Neural crest cell (in vitro differentiated cells): ENCODE data around the gene RXYLT1. TPM values are rescaled to one million over a fixed set of nuclear protein-coding genes. Genes with fewer than 3 reads are reported as not detected.
A peak's percentile ranks its signal among the peaks of the same experiment; 100 is the strongest.

Experiments
- DNase-seq: peaks from one replicate; pipeline ENCODE4 v3.0.0; 2021; ENCODE audit warnings: low read depth, mixed read lengths, low spot score
- H3K27ac Mint-ChIP-seq: one replicate; pipeline ENCODE4 v1.8.0; 2021; ENCODE audit warnings: mild to moderate bottlenecking, mixed read lengths; ENCODE audit not compliant: unreplicated experiment
- H3K27me3 Mint-ChIP-seq: 2 replicates; pipeline ENCODE4 v1.8.0; 2021; ENCODE audit warnings: low read depth, mild to moderate bottlenecking, mixed read lengths
- H3K36me3 Mint-ChIP-seq: 2 replicates; pipeline ENCODE4 v1.8.0; 2021; ENCODE audit warnings: low read depth, mild to moderate bottlenecking, mixed read lengths
- H3K4me1 Mint-ChIP-seq: 2 replicates; pipeline ENCODE4 v1.8.0; 2021; ENCODE audit warnings: mixed read lengths
- H3K4me3 Mint-ChIP-seq: one replicate; pipeline ENCODE4 v1.8.0; 2021; ENCODE audit warnings: mild to moderate bottlenecking, mixed read lengths
- H3K9me3 Mint-ChIP-seq: 2 replicates; pipeline ENCODE4 v1.8.0; 2021; ENCODE audit warnings: mixed read lengths
- CTCF ChIP-seq: fragments of 200-600 bp; sonication (generic); conservative IDR thresholded peaks from 2 replicates; pipeline ENCODE4 v1.5.0; 2021; ENCODE audit warnings: antibody characterized with exemption, mild to moderate bottlenecking
- total RNA-seq: library from RNA; stranded (reverse); gene quantifications from 2 replicates; pipeline ENCODE4 v1.2.1, GENCODE V29; 2021

The RXYLT1 gene
- total RNA-seq, 1 donor from 2014 or later = 20.8 TPM

- TF ChIP-seq CTCF = no peak
- Mint-ChIP-seq H3K4me1 (peaks cover 38% of the 10 kb centered on the region), H3K9me3 (no peaks in the 10 kb centered on the region), H3K36me3 (no peaks in the 10 kb centered on the region), H3K27me3 (no peaks in the 10 kb centered on the region), H3K27ac (peak within 1 kb of the TSS; percentile 100), H3K4me3 (peak within 1 kb of the TSS; percentile 100)
- peak; percentile 48 for DNase-seq
Measured at GRCh38 chr12:63844391-63845341, 65.0 kb downstream of the RXYLT1 start, which contains the start of gene SRGAP1. Gene SRGAP1 (plus strand): TSS chr12:63844700. CDS start chr12:63844817, 117 bp downstream.

GRCh38 chr12:63845726-63846125 lies 66.0 kb downstream of the RXYLT1 start:
- TF ChIP-seq CTCF = no peak
- peaks cover 38% of the 10 kb centered on the region for H3K4me1 Mint-ChIP-seq
- H3K4me3 Mint-ChIP-seq = peak overlapping the region; percentile 100
- H3K27ac Mint-ChIP-seq = no peak overlapping the region
- no peaks in the 10 kb centered on the region for H3K27me3 Mint-ChIP-seq
- no peaks in the 10 kb centered on the region for H3K36me3 Mint-ChIP-seq
- H3K9me3 Mint-ChIP-seq = no peaks in the 10 kb centered on the region
- DNase-seq = no peak

- TF ChIP-seq CTCF = peak; percentile 20
- no peaks in the 10 kb centered on the region for H3K36me3 Mint-ChIP-seq
- DNase-seq = no peak
- peaks cover 38% of the 10 kb centered on the region for H3K4me1 Mint-ChIP-seq
- no peaks in the 10 kb centered on the region for H3K27me3 Mint-ChIP-seq
- peak overlapping the region; percentile 100 for H3K4me3 Mint-ChIP-seq
- H3K9me3 Mint-ChIP-seq = no peaks in the 10 kb centered on the region
- no peak overlapping the region for H3K27ac Mint-ChIP-seq
Measured at GRCh38 chr12:63846238-63846967, 66.7 kb downstream of the RXYLT1 start.

- no peaks in the 10 kb centered on the region for H3K9me3 Mint-ChIP-seq
- peaks cover 34% of the 10 kb centered on the region for H3K4me1 Mint-ChIP-seq
- H3K27me3 Mint-ChIP-seq = no peaks in the 10 kb centered on the region
- no peak for DNase-seq
- H3K36me3 Mint-ChIP-seq = no peaks in the 10 kb centered on the region
- peak overlapping the region; percentile 58 for H3K4me3 Mint-ChIP-seq
- no peak for TF ChIP-seq CTCF
- no peak overlapping the region for H3K27ac Mint-ChIP-seq
Measured at GRCh38 chr12:63848450-63848849, 68.7 kb downstream of the RXYLT1 start.

GRCh38 chr12:63849106-63849620 lies 69.5 kb downstream of the RXYLT1 start:
- no peak for TF ChIP-seq CTCF
- peaks cover 33% of the 10 kb centered on the region for H3K4me1 Mint-ChIP-seq
- H3K4me3 Mint-ChIP-seq = no peak overlapping the region
- no peak for DNase-seq
- no peaks in the 10 kb centered on the region for H3K27me3 Mint-ChIP-seq
- no peaks in the 10 kb centered on the region for H3K36me3 Mint-ChIP-seq
- H3K9me3 Mint-ChIP-seq = no peaks in the 10 kb centered on the region
- no peak overlapping the region for H3K27ac Mint-ChIP-seq
